Medulla oblongata (tissue), 1 donor: ENCODE results near the gene KCNJ10.

Experiments
- DNase-seq: peaks from one replicate; pipeline ENCODE4 v3.0.0-alpha.2; 2015; ENCODE audit errors: extremely low spot score

KCNJ10 gene

DNA sequence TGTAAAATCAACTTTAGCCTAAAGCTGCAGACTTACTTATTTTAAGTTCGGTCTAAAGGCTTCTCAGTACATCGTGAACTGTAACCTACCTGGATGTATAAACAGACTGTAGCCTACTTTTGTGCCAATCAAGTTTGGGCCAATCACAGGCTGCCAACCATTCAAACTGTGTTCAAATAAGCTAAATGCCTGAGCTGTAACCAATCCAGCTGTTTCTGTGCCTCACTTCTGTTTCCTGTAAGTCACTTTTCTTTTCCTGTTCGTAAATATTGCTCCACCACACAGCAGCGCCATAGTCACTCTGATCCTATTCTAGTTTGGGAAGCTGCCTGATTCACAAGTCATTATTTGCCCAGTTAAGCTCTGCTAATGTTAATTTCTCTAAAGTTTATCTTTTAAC is 78.4 kb downstream of the KCNJ10 start:
- no peak for DNase-seq

DNA sequence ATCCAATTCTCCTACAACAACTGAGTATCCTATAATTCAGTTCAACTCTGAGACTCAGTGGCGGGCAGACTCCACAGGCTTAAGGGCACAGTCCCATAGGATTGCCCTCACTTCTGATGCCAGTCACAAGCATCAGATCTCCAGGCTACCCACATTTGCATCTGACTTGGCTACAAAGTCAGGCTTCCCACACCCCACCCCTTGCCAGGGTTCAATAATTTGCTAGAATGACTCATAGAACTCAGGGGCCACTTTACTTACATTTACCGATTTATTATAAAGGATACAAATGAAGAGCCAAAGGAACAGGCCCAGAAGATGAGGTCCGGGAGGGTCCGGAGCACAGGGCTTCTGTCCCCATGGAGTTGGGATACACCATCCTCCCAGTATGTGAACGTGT is 80.0 kb downstream of the KCNJ10 start:
- DNase-seq: no peak

DNA sequence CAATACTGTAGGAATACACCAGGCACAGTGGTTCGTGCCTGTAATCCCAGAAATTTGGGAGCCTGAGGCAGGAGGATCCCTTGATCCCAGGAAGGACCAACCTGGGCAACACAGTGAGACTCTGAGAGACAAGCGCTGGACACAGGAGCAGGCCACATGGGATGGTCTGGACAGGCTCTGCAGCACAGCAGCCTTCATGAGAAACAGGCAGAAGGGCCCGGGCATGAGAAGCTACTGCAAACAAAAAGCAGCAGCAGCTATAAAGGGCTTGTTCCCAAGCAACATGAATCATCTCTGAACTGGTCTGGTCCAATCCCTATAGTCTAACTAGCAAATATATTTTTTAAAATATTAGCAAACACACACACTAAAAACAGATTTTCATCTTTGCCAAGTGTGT is 80.4 kb downstream of the KCNJ10 start:
- no peak for DNase-seq

DNA sequence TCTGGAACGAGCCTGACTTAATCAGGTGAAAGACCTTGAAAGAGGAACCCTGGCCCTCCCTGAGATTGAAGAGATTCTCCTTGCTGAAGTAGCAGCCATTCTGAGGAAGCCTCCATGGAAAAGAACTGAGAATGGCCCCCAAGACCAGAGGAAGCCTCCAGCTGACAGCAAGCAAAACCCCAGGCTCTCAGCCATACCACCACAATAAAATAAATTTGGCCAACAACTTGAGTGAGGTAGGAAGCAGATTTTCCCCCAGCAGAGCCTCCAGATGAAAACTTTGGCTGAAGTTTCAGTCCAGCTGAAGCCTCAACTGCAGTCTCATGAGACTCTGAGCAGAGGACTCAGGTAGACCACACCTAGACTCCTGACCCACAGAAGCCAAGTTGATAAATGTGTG is 82.0 kb downstream of the KCNJ10 start:
- DNase-seq: no peak

DNA sequence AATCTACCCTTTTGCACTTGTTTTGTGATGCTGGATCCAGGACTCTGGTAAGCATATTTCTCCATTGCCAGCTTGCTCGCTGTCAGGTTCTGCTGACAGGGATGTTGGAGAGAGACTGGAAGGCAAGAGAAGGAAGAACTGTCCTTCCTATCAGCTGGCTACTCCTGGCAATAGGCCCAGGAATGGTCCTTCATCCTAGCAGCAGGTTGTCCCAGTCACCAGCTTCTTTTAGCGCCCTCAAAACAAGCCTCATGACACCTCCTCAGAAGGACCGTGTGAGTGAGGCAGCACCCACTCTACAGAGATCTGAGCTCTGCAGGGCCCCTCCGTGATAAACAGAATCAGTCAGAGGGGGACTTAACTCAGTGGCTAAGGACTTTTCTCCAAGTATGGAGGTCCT is 82.8 kb downstream of the KCNJ10 start:
- DNase-seq: no peak

- DNase-seq: no peak
Measured at GRCh38 chr1:159986531-159986930, 83.4 kb downstream of the KCNJ10 start.

DNA sequence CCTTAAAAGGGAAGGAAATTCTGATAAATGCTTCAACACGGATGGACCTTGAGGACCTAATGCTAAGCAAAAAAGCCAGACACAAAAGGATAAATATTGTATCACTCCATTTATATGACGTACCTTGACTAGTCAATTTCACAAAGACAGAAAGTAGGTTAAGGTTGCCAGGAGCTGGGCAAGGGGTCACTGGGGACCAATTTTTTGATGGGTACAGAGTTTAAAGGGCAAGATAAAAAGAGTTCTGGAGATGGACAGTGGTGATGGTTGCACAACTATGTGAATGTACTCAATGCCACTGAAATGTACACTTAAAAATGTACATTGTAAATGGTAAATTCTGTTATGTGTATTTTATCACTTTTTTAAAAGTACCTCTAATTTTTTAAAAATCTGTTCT is 83.9 kb downstream of the KCNJ10 start:
- DNase-seq: no peak

DNA sequence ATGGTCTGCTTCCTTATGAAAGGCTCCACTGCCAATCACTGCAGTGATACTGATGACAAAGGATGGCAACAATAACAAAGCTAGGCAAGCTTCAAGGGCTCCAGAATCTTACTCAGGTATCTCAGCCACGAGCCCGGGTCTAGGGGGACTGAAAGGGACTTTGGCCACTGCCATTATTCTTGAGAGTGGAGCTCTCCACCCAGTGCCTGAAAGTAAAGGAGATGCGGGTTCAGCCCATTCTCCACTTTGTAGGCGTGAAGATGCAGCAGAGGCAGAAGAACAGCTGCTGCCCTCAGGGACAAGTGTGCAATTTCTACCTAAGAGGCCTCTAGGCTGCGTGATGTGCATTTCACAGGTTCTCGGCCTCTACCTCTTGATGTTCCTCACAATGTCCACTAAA is 84.5 kb downstream of the KCNJ10 start:
- DNase-seq: no peak

DNA sequence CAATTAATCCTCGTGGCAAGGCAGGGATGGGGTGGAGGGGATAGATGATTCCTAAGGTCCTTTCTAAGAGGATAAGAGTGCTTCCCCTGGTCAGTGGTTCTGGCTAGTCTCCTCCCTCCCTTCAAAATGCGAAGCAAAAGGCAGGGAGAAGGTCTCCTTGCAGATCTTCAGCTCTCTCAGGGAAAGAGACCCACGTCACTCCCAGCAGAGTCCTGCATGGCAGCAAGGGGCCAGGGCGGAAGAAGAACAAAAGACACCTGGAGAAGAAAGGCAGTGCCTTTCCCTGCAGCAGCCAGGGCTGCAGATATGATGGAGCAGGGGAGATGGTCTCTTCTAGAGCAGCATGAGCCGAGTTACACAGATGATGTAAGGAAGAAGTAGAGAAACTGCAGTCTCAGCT is 86.3 kb downstream of the KCNJ10 start:
- DNase-seq: no peak

- no peak for DNase-seq
Measured at GRCh38 chr1:159982280-159982679, 87.7 kb downstream of the KCNJ10 start.

- DNase-seq: no peak
Measured at GRCh38 chr1:159981351-159982055, 88.5 kb downstream of the KCNJ10 start.

GRCh38 chr1:159980786-159981185 is 89.2 kb downstream of the KCNJ10 start:
- DNase-seq: no peak

DNA sequence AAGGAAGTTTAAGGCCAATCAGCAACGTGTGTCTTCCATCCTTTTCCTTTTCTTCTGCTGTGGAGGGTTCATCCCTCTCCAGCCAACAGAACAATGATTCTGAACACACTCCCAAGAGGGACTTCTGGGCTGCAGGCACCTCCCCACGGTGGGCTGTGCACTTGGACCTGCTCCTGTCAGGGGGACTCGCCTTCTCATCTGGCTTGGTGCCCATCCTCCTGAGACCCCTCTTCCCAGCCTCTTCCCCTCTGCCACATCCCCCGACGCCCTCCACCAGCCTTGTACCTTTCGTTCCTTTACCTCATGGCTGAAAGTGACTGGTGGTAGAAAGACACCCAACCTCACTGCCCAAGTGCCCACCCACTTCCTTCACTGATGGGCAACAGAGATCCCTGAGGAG is 89.9 kb downstream of the KCNJ10 start:
- DNase-seq: no peak

DNA sequence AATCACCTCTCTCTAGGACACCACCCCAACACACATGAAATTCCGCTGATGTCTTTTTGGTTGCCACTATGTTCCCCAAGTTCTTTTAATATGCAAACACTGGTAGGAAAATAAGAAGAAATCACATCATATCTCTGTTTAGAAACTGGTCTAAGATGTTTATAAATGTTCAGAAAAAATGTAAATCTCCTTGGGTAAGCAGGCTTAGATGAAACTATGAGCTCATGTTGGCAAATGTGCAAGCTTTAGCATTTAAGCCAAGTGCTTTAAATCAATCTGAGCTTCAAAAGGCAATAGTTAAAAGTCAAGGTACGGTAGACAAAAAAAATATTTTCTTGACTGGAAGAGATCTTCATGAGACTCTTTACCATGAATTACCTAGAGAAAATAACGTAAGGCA is 90.7 kb downstream of the KCNJ10 start:
- no peak for DNase-seq

DNA sequence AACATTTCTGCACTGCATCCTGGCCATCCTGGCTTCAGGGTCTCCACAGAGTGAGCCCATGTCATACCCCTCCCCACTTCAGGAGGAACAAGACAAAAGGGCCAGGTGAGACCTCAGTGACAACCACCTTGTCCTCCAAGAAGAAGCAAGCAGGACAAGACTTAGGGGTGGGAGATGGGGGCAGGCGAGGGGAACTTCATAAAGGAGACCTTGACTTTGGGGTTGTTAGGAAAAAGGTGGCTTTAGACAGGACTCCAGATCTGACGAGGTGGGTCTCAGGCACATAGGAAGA is 91.9 kb downstream of the KCNJ10 start:
- no peak for DNase-seq

- no peak for DNase-seq
Measured at GRCh38 chr1:159977364-159978106, 92.4 kb downstream of the KCNJ10 start.

GRCh38 chr1:159974350-159974965 is 95.5 kb downstream of the KCNJ10 start:
- DNase-seq: no peak

DNA sequence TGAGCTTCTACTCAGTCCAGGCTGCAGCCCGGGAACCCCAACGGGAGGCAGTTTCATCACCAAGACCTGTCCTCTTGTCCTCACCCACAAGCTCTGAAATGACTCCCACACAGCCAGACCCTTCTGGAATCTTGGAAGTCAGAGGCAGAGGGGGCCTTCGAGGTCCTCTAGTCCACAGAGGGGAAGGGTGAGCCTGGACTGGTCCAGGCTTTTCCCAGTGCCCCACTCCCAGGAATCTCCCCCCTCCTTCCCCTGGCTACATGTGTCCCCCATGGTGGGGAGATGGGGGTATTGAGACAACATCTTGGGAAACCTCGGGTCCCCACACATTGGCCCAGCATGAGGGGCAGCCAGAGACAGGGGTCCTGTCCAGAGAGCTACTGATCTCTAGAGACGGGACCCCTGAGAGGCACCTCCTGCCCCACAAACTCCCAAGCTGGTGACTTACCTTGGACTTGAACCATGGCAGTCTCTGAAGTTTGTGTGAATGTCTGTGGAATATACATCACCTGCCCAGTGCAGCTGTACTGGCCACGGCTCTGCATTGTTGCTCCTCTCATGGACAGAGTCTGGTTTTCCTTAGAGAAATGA is 96.5 kb downstream of the KCNJ10 start:
- DNase-seq: no peak

GRCh38 chr1:159972443-159973205 is 97.3 kb downstream of the KCNJ10 start:
- no peak for DNase-seq

GRCh38 chr1:159970932-159971342 is 99.0 kb downstream of the KCNJ10 start:
- DNase-seq: no peak

DNA sequence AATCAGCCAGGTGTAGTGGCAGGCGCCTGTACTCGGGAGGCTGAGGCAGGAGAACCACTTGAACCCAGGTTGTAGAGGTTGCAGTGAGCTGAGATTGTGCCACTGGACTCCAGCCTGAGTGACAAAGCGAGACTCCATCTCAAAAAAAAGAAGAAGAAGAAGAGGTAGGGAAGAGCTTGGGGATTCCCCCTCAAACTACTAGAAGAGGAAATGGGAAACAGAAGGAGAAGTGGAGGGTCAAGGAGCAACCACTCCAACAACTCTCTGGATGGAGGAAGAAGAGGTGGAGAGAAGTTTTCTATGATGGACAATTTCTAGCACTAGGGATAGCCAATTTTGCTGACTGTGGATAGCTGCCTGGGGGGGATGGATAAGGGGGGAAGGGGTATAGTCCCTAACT is 101.1 kb downstream of the KCNJ10 start:
- DNase-seq: no peak

- DNase-seq: no peak
Measured at GRCh38 chr1:159965263-159965662, 104.7 kb downstream of the KCNJ10 start.
